Pancreas (tissue), 10 donors: ENCODE results near the gene LYSMD3. TPM values are rescaled to one million over a fixed set of nuclear protein-coding genes. Genes with fewer than 3 reads are reported as not detected.

Experiments
- ATAC-seq, 4 donors: fragments of 200-7000 bp; cut with Tn5 transposase; one replicate each; pipeline versions ENCODE4 v1.8.0 to v1.9.1; 2020; ENCODE audit warnings: mild to moderate bottlenecking in 4 of 4, moderate library complexity in 4 of 4
- DNase-seq, 6 donors: peaks; one replicate each; pipeline ENCODE4 v3.0.0-alpha.2; 2020
- FAIRE-seq: peaks from 2 replicates; lab custom pipeline; 2012; peaks lifted over from hg19 to GRCh38; lab: Jason Lieb, UNC
- H3K27ac ChIP-seq, 4 donors: fragments of 200-600 bp; sonication (generic); 1 replicate in 3 of 4; 2 replicates in 1 of 4; pipeline versions ENCODE4 v1.5.0 to v1.8.0; 2020
- H3K27me3 ChIP-seq, 4 donors: fragments of 200-600 bp; one replicate each; pipeline ENCODE4 v1.8.0; 2021
- H3K36me3 ChIP-seq, 3 donors: fragments of 200-600 bp; sonication (generic) in 1 of 3; one replicate each; pipeline versions ENCODE4 v1.5.0 to v1.8.0; 2020 to 2021
- H3K4me1 ChIP-seq, 3 donors: fragments of 200-600 bp; one replicate each; pipeline ENCODE4 v1.8.0; 2021
- H3K4me3 ChIP-seq, 4 donors: fragments of 200-600 bp; sonication (generic) in 2 of 4; one replicate each; pipeline versions ENCODE4 v1.5.0 to v1.8.0; 2020 to 2021
- H3K9me3 ChIP-seq, 4 donors: fragments of 200-600 bp; one replicate each; pipeline ENCODE4 v1.8.0; 2021
- WGBS, 2 donors: extraction: QIAGEN DNeasy Blood & Tissue Kit; methylation state at CpG; one replicate each; pipeline ENCODE4 v1.1.7; 2013; 5-methylcytosine and 5-hydroxymethylcytosine counted together
- intact Hi-C, 3 donors: fragments of 100-400 bp; cut with DNase I; formaldehyde crosslinking; loops; one replicate each; pipeline versions ENCODE4 v1.11.1 to v1.14.2; 2022
- polyA plus RNA-seq, 2 donors: library from polyadenylated mRNA; stranded (reverse); fragments of 200-250 nt; gene quantifications; one replicate each; pipeline ENCODE4 v1.2.3, GENCODE V29; 2013
- total RNA-seq, 6 donors: library from RNA; stranded (reverse); fragmentation: NEBNext Ultra II Directional in 4 of 6; extraction: Animal tissue kit (Norgen Biotek cat#: 25700) in 4 of 6; gene quantifications; one replicate each; pipeline versions ENCODE4 v1.2.1 to v1.2.4, GENCODE V29; 2021 to 2023
- TF ChIP-seq, protein P1 (sequence below), 4 donors: fragments of 200-600 bp; sonication (generic) in 3 of 4; IDR thresholded peaks; one replicate each; pipeline versions ENCODE4 v1.5.0 to v1.8.0; 2021; ENCODE audit warnings: antibody characterized with exemption in 4 of 4
- donor health status: healthy with polysubstance abuse.
- donor health status: DM: no; HTN: no; CAD: no; lungs with moderate emphysema.
- donor health status: DM: no; HTN: no; CAD: no.
- donor health status: control.
- donor health status: control.
- donor health status: Bipolar disorder and iron deficiency.
- donor health status: DM: yes; HTN: yes; CAD: no.
- donor health status: DM: no; HTN: no; CAD: no.
- donor health status: DM: no; HTN: no; CAD: no.
- donor health status: DM: yes; HTN: yes; CAD: no.

The LYSMD3 gene
- total and polyA plus RNA-seq, 8 donors: 2.5 to 11.7 (median 7.2) TPM

DNA sequence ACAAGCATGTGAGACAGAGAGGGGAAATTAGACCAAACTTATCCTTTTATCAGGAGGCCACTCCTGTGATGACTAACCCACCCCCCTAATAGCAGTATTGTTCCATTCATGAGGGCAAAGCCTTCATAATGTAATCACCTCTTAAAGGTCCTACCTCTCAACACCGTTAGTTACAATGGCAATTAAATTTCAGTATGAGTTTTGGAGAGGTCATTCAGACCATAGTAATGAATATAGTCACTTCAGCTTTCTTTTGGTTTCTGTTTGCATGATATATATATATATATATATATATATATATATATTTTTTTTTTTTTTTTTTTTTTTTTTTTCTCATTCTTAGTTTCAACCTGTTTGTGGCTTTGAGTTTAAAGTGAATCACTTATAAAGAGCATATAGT is 39.7 kb upstream of the LYSMD3 start:
- Histone ChIP-seq H3K27ac (no peak overlapping the region), H3K27me3 (no peaks in the 10 kb centered on the region), H3K9me3 (no peaks in the 10 kb centered on the region), H3K4me1 (no peaks in the 10 kb centered on the region), H3K36me3 (no peaks in the 10 kb centered on the region), H3K4me3 (no peak overlapping the region)
- intact Hi-C loops: no loop called here
- TF ChIP-seq, protein P1, sequence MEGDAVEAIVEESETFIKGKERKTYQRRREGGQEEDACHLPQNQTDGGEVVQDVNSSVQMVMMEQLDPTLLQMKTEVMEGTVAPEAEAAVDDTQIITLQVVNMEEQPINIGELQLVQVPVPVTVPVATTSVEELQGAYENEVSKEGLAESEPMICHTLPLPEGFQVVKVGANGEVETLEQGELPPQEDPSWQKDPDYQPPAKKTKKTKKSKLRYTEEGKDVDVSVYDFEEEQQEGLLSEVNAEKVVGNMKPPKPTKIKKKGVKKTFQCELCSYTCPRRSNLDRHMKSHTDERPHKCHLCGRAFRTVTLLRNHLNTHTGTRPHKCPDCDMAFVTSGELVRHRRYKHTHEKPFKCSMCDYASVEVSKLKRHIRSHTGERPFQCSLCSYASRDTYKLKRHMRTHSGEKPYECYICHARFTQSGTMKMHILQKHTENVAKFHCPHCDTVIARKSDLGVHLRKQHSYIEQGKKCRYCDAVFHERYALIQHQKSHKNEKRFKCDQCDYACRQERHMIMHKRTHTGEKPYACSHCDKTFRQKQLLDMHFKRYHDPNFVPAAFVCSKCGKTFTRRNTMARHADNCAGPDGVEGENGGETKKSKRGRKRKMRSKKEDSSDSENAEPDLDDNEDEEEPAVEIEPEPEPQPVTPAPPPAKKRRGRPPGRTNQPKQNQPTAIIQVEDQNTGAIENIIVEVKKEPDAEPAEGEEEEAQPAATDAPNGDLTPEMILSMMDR (IDR thresholded peaks at IDR 0.05): no peak
- ATAC-seq (no peak), FAIRE-seq (no peak), DNase-seq (no peak)
- 95 to 97% methylated on average over 1 of the region's 1 CpG for WGBS, 2 donors

DNA sequence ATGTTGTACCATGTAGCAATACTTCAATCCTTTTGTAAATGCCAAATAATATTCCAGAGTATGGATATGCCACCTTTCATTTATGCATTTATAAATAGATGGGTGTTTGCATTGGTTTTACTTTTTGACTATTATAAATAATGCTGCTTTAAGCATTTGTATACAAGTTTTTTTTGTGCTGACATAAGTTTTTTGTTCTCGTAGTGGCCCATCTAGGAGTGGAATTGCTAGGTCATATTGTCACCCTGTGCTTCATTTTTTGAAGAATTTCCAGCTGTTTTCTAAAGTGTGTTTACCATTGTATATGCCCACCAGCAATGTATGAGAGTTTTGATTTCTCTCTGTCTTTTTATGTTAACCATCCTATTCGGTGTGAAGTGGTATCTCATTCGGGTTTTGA is 36.1 kb upstream of the LYSMD3 start:
- H3K27me3 ChIP-seq: no peaks in the 10 kb centered on the region
- no peak for FAIRE-seq
- 92 to 98% methylated on average over 3 of the region's 3 CpGs for WGBS, 2 donors
- H3K4me3 ChIP-seq: no peak overlapping the region
- no peak for ATAC-seq
- no peaks in the 10 kb centered on the region for H3K36me3 ChIP-seq
- H3K9me3 ChIP-seq: no peaks in the 10 kb centered on the region
- DNase-seq: no peak
- H3K4me1 ChIP-seq: no peaks in the 10 kb centered on the region
- no peak overlapping the region for H3K27ac ChIP-seq
- TF ChIP-seq, protein P1 (IDR thresholded peaks at IDR 0.05): no peak
- intact Hi-C loops: no loop called here

DNA sequence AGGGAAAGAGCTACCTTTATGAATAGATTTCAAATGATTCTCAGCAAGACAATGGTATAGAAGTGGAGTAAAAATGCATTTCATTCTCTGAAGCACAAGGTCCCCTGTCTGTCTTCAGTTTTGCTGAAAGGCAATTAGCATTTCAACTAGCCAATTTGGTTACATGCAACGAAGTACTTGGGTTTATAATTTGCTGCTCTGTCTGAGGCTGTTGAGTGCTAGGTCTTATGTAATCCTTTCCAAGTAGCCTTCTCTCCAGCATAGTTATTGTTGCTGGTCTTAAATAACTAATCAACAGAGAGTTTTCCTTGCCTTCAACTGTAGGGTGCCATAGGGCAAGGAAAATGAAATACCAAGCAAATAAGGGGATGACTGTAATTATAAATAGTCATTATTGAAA is 33.7 kb upstream of the LYSMD3 start:
- Histone ChIP-seq H3K27ac (no peak overlapping the region), H3K4me1 (peaks cover 0 to 5% (median 3%) of the 10 kb centered on the region in 3 donors), H3K36me3 (no peaks in the 10 kb centered on the region), H3K4me3 (no peak overlapping the region), H3K9me3 (no peaks in the 10 kb centered on the region), H3K27me3 (peaks cover 0 to 7% (median 0%) of the 10 kb centered on the region in 4 donors)
- intact Hi-C loops: no loop called here
- ATAC-seq (no peak), DNase-seq (no peak), FAIRE-seq (no peak)
- 53 to 59% methylated on average over 1 of the region's 1 CpG for WGBS, 2 donors
- TF ChIP-seq, protein P1 (IDR thresholded peaks at IDR 0.05): no peak

DNA sequence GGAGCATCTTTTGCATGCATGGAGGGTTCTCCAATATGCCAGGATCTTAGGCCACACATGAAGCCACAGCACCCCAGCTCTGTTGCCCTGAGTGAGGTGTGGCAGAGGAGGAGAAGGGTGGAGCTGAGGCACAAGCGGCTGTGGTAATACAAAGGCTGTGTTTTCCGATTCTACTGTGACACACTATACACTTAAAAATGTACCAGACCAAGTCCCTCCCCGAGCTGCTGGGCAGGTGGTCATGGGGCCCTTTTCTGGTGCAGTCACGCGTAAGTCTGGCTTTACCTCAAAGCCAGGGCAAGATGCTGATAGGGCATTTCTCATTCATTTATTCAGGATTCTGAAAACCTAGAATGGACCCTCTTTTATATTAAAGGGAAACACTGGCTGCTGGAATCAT is 33.0 kb upstream of the LYSMD3 start:
- Histone ChIP-seq H3K4me3 (no peak overlapping the region), H3K36me3 (no peaks in the 10 kb centered on the region), H3K27me3 (peaks cover 0 to 7% (median 0%) of the 10 kb centered on the region in 4 donors), H3K4me1 (peaks cover 0 to 5% (median 3%) of the 10 kb centered on the region in 3 donors), H3K9me3 (no peaks in the 10 kb centered on the region), H3K27ac (no peak overlapping the region)
- TF ChIP-seq, protein P1 (IDR thresholded peaks at IDR 0.05): no peak
- intact Hi-C loops: no loop called here
- no peak for ATAC-seq
- WGBS, 2 donors: 79 to 84% methylated on average over 5 of the region's 5 CpGs
- DNase-seq: no peak
- FAIRE-seq: no peak

DNA sequence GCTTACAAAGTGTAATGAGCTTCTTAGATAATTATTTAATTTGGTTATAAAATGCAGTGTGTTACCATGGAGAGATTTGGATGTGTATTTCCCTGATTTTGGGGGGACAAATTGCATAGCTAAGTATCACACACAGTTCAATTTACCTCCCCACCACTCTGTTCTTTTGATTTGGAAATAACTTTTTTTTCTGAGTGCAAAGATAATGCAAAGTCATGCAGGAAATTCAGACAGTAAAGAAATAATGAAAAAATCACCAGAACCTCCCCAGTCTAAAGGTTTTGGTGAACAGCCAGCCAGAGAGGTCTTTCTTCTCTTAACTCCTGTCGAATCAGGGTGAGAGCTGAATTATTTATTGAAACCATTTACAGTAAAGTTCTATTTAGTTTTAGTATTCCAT is 32.4 kb upstream of the LYSMD3 start:
- intact Hi-C loops: no loop called here
- TF ChIP-seq, protein P1 (IDR thresholded peaks at IDR 0.05): no peak
- H3K36me3 ChIP-seq: no peaks in the 10 kb centered on the region
- no peak overlapping the region for H3K27ac ChIP-seq
- WGBS, 2 donors: 17 to 40% methylated on average over 1 of the region's 1 CpG
- no peak overlapping the region for H3K4me3 ChIP-seq
- DNase-seq: no peak
- H3K4me1 ChIP-seq: peaks cover 0 to 5% (median 3%) of the 10 kb centered on the region in 3 donors
- no peak for ATAC-seq
- H3K27me3 ChIP-seq: peaks cover 0 to 7% (median 0%) of the 10 kb centered on the region in 4 donors
- FAIRE-seq: no peak
- no peaks in the 10 kb centered on the region for H3K9me3 ChIP-seq
